HT1080 (cell line): Measurements from ENCODE around the gene NFIB. TPM values are rescaled to one million over a fixed set of nuclear protein-coding genes. Genes with fewer than 3 reads are reported as not detected.

ENCODE experiments used
- DNase-seq: peaks from one replicate; pipeline ENCODE4 v3.0.0-alpha.2; 2015; ENCODE audit warnings: low read depth
- total RNA-seq: library from RNA; depleted of rRNA; stranded (reverse); fragments of >200 nt; shearing (Covaris generic); gene quantifications from 2 replicates; pipeline ENCODE4 v1.2.3, GENCODE V29; 2014

Gene NFIB
- total RNA-seq, 1 experiment from 2014 or later = 10.9 TPM

DNA sequence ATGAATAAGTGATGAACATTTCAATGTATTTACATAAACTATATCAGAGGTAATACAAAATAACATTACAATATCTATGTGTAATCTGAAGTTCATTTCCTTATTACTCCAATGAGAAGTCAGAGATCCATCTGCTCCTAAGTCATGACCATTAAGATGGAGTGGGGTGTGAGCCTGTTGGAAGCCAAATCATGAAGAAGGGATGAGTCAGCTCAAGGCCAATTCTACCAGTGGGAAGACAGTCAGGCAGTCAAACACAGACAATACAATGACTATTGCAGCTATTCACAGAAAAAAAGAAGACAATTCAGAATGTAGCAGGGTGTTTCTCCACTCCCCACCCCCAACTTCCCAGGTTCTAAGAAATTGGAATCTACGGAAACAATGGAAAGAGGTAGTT lies 155.0 kb downstream of the NFIB start:
- DNase-seq = peak; percentile 78

DNA sequence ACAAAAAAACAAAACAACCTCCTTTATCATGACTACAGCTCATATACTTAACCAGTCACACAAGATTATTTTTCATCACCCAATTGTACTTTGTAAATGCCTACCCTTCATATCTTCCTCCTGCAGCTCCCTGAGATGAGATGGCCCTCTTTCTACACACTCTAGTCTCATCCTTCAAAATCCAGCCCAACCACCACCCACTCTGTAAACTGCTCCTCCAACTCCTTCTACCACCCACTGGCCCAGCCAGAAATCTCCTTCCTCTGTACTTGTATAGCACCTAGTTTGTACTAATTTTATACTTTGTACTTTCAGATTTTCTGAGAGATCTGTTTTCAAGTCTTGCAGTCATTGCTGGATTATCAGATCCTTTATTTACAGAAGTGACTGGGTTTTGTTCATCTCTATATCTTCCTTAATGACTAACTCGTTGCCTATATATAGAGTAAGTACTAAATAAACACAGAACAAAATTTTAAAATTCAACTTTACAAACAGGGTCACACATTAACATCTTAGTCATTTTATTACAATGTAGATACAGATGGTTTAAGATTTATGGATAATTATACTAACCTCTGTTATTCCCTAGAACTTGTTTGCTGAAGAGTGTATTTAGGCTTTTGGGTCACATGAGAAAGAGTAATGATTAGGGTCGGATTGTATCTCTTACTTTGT lies 155.7 kb downstream of the NFIB start:
- DNase-seq = no peak

DNA sequence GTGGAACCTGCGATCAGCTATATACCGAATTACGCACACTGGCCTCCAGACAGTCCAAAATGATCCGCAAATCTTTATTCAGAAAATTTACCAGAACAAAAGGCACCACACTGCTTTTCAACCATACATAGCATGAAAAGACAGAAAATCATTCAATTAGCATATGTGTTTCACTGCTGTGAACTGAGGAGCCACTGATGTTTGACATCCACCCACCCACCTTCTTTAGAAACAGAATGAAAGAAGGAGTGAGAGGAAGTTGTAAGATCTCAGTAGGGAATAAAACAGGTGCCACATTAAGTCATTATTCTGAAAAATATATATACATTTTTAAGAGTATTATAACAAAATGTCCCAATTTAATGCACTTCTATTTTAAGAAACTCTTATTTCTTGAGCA lies 156.8 kb downstream of the NFIB start:
- DNase-seq = no peak

DNA sequence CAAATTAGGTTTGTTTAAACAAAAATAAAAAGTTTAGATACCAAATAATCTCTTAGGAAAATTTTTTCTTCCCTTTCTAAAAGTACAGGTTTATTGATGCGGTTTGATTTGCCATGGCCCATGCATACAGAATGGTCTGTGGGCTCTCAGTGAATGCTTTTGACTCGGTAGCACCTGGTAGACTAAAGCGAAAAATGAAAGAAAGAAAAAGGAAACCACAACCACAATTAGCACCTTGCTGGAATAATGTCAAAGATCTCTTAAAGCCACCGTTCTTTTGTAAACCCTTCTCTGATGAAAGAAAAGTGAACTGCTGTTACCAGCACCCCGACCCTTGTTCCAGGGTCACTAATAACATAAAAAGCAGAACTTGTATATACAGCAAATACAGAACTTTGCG lies 157.9 kb downstream of the NFIB start:
- DNase-seq = no peak

DNA sequence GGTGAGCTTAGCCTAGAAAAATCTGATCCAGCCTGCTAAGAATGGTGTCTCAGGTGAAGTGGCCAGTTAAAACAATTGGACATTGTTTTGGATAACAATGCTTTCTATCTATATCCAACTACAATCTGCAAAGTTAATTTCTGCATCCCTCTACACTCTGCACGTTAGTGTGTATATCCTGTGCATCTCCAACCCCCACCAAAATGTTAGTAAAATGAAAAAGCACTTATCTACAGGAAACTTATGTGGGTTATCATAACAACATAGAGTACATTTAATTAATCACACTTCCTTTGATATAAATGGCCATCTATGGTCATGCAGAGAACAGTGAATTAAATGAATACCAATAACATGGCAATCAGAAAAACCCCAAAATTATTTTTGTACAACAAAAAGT lies 158.7 kb downstream of the NFIB start:
- no peak for DNase-seq

DNA sequence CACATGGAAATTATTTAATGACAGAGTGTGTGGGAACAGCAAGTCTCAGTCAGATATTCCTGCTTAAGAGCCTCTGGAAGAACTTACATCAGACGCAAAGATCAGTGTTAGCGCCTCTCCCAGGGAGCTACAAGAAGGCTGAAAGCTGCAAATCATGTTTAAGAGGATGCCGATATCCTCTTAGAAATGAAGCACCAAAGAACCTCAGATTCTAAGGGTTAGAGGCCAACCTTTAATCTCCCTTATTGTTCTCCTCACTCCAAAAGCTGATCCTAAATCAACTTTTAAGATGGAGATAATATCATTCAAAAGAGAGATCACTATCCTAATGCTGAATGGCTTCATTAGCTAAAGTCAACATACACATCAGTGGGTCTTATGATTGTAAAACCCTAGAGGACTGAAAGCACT lies 160.6 kb downstream of the NFIB start:
- DNase-seq = no peak

DNA sequence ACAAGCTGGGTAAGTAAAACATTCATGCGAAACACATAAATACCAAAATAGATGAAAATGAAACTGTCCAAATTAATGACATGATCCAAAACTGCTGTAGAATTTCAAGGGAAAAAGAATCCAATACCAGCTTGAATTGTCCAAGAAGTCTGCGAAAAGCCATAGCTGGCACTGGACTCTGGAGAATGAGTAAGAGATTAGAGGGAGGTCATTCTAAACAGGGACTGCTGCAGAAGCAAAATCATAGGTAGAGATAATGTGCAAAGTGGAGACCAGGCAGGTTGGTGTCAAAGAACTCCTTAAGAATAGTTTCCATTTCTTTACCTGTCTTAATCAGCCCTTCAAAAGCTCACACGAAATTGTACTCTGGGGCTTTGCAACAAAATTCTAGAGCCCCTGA lies 162.5 kb downstream of the NFIB start:
- no peak for DNase-seq

DNA sequence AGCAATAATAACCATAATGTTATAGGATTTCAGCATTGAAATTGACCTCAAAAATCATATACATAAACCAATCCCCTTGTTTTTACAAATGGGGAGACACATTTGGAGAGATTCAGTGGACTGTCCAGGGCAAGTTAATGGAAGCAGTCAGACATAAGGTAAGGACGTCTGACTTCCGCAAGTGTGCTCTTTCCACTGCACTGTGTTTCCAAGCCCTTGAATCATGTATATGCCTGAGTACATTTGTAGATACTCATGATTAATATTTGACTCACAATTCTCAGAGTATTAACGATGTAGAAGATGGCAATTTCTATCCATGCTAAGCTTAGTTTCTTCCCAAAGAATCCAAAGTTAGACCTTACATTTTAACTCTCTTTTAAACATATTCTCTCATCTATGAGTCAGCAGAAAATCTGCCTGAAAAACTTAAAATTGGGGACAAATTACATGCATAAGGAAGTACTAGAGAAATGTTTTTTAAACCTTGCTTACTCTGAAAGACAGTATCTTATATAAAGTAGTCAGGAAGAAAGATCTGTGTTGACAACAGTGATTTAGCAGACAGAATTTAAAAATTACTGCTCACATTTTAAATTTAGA lies 165.3 kb downstream of the NFIB start:
- no peak for DNase-seq

DNA sequence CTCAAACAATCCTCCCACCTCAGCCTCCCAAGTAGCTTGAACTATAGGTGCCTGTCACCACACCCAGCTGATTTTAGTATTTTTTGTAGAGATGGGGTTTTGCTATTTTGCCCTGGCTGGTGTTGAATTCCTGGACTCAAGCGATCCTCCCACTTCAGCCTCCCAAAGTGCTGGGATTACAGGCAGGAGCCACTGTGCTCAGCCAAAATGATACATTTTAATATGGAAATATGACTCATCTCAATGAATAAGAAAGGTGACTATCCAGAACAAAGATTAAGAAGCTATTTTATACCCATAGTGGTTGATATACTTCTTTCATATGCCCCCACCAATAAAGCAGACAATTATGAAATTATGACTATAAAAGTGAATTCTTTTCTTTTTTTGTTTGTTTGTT lies 166.2 kb downstream of the NFIB start:
- DNase-seq = peak; percentile 7

DNA sequence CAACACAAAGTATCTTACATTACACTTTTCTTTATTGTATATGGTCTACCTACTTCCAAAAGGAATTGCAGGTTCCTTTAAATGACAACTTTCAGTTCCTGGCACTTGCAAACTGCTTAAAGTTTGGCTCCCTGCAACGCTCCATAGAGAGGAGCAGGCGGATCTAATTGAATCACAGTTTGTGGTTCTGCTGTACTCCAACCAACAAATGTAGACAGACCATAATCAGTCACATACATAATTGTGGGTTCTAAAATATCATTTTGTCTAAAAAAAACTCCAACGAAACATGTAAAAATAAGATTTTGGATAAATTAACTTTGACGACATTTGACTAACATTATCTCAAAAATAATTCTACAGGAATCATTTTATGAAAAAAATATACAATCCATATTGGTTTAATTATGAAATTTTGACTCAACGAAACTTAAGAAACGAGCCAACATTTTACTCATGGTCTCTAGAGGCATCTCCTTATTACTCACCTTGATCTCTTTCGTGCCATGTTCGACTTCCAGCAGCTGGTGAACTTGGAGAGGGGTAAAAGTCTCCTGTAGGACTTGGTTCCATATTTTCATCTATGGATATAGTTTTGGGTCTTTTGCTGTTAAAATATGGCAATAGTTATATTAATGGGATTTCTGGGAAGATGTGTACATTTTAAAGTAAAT lies 167.6 kb downstream of the NFIB start:
- no peak for DNase-seq

DNA sequence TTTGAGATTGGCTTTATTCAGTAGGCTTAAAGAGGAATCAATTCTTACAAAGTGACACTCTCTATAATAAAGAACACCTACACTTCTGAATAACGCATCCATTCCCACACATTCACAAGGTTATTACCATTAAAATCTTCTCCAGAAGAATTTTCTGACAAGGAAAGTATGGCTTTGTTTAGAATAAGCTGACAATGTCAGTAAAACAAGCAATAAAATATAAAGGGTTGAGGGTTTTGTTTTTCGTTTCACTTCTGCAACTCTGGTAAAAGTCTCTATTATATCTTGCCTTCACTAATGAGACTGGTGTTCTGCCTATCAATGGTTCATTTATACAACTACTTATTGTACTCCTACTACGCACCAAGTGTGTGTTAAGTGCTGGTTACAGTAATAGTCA lies 169.7 kb downstream of the NFIB start:
- no peak for DNase-seq

DNA sequence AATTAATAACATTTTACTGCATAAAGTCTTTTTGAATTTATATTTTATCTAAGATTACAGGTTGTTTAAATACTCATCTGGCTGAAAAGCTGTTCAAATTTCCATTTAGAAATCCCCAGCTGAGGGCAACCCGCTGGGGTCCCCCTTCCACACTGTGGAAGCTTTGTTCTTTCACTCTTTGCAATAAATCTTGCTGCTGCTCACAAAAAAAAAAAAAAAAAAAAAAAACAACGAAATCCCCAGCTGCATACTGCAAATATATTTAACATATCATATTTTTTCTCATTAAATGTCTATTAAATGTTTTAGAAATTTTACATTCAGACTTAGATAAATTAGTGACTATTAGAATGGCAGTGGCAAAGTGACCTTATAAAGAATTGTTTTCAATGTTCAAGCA lies 172.2 kb downstream of the NFIB start:
- no peak for DNase-seq

DNA sequence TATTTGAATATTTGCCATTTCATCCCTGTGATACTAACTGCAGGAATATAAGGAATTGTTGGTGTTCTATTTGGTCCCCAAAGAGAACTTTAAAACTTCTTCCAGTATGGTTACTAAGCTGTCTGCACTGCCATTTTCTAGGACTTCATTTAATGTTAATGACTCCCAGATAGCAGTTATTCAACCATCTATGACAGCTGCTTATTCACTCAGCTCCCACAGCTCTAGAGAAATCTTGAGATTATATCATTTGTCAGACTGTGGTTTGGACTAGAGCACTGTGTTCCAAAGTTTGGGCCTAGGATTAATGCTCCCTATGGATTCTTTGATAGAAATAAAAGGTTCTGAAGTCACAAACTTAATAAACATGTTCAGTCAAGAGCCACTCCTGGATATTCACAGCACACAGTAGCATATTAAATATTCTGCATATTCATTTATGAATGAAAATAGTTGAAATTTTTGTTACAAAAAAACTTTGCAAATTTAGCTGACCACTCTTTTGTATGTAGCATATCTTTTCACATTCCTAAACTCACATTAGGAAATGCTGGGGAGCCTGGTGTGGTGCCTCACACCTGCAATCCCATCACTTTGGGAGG lies 173.7 kb downstream of the NFIB start:
- DNase-seq = no peak

DNA sequence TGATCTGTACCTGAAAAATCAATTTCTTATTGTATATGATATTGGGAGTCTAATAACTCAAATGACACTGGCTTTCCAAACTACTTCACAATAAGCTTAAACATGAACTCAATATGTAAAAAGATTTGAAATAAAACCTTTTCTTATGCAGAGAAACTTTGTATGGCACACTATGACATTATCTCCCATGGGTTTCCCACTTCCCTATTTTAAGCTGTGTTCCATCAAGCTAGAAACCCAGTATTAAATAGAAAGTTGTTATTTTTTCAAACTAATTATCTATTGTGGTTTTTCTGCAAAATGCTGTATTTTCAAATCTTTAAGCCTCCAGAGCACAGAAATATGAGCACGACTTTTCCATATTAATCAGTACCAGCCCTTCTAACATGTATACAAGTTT lies 174.7 kb downstream of the NFIB start:
- no peak for DNase-seq

DNA sequence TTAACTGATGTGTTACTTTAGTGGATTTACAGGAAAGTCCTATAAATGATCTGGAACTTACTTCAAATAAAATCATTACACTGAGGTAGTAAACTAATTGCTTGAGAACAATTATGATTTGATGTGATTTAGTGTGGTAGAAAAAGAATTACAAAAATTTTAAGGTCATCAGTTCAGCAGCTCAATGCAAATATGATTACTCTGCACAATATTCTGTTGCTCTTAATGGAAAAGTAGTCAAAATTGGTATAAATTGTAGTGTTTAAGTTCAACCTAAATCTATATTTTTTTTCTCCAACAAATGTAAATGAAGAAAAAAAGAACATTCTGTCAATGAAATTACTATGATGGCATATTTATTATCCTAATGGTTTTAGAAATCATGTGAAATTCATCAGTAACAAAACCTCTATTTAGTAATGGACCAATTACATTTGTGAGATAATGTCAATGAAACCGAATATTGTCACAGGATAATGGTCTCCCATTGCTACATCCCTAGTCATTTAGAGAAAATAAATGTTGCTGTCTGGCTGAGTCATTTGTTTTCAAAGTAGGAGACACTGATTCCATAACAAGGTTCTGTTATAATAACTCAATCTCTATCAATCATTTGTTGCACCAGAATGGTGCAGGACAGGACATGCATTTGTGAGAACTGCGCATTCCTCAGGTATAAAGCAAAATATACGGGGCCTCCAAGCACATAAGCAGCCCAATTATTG lies 177.1 kb downstream of the NFIB start:
- no peak for DNase-seq

DNA sequence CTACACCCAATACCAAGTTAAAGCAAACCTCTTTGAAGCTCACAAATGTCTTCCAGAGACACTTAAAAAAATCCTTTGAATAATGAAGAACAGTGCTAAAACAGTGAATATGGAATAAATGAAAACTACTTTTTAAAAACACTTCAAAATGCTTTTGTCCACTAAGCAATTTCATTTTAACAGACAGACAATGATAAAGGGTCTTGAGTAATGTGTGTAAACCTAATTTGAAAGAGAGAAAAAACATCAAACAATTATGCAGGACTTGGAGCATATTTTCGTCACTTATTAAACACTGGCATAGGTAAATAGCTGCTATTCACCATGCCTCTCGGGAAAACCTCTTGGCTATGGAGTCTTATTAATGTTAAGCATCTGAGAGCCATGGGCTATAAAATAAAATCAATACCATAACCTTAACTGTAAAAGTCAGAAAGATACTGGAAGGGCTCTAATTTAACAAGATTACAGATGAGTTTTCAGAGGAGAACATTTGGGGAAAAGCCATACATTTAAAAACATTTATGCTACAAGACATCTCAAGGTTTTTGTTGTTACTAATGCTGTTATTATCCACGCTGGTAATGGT lies 177.8 kb downstream of the NFIB start:
- DNase-seq = no peak

DNA sequence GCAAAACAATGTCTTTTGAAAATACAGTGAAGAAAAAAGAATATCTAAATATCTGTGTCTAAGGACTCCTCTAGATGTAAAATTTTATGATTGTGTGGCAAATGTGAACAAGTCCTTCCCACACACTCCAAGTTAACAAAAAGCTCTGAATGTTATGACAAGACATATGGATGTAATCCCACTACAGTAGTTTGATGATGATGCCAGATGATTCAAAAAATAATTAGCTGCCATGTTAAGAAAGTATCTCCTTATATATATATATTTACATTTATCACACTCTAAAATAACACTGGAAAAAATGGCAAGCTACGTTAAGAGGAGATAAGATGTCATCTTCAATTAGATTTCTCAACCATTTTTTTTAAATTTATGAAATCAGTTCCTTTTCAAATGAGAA lies 178.5 kb downstream of the NFIB start:
- DNase-seq = no peak

DNA sequence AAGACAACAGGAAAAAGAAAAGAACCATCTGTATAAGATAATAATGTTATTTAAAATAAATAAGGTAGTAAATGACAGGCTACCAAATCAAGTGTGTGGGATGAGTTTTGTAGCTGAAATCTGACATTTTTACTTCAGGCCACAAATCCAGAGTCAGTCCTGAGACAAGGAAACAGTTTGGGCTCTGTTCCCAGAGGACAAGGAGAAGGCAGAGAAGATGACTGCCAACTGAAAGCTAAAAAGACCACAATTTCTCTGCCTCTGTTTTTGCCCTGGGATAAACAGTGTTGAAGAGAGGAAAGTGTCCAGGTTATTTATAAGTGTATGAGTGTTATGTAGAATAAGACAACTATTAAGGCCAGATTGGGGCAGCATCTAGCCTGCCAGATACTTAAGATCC lies 180.5 kb downstream of the NFIB start:
- DNase-seq = no peak

DNA sequence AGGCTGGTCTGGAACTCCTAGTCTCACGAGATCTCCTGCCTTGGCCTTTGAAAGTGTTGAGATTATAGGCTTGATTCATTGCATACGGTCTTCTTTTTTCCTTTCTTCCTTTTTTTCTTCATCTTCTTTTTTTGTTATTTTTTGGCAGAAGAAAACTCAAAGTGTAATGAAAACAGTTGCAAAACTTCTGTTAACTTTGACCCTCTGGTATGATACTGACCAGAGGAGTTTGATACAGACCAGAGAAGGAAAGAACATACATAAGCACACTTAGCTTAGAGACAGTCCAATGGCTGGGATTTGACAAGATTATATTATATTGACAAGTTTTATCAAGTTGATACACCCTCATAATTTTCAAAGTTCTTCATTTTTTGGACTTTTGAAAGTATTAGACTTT lies 181.2 kb downstream of the NFIB start:
- no peak for DNase-seq

DNA sequence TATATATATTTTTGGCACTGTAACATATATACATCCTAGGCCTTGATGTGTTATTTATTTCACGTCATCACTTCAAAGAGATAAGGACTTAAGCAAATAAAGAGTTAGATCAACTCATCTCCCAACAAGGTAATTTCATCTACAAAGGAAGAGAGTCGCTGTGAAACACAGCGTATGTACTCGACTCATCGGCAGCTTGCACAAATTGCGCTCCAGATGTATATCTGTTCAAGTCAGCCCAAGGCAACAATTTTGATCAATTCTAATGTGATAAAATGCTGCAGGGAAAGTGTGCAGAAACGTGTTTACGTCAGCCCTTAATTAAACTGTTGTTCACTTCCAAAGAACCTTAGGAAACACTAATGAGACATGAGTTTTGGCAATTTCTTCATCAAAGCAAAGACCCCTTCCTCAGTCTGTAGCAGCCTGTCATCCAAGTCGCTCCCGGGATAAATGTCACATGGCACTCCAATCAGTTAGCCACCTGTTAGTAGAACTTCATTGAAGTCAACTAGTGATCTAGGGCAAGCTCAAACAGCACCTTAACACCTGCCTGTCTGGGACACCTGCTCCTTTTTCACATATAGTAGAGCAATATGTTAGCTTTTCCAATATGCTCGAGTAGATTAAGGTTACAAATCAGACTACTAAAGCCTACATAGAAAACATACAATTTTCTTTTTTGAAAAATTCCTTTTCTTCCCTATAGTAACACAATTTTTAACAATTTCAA lies 182.4 kb downstream of the NFIB start:
- DNase-seq = no peak

DNA sequence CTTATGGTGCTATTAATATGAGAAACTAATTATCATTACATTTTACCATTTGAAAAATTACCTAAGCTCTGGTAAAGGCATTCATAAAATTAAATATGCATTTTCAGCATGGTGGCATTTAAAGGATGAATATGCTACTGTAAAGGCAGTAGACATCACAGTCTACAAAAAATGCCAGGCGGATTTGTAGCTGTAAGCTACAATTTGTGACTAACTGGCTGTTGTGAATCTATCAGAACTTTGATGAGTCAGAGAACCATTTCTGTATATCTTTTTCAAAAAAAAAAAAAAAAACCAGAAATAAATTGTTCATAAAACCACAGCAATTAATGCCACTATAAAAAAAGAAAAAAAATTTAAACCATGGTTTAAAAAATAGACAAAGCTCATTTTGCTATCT lies 186.3 kb downstream of the NFIB start:
- DNase-seq = no peak
